ENCODE data around the gene DYRK1B.
"Not testable (repeated sequence)": the region's sequence is repeated elsewhere in the genome, so short reads cannot be mapped to it uniquely, and the experiment has no call there.

The DYRK1B gene

GRCh38 chr19:39833464-39834286 lies at the start of gene DYRK1B:
TSS of gene DYRK1B (minus strand) at chr19:39834162. CDS start at chr19:39831867, 2,295 bp downstream.
- FAIRE-seq = peak; percentile 90

GRCh38 chr19:39882645-39883044 lies 48.7 kb upstream of the DYRK1B start:
- not testable (repeated sequence) for FAIRE-seq; DNase-seq (ENCODE audit: extremely low spot score, insufficient read length, low read depth)

More at GRCh38 chr19:39833464-39834286, at the start of gene DYRK1B:
- peak; percentile 97 for DNase-seq (ENCODE audit: extremely low spot score, insufficient read length, low read depth)

- DNase-seq (ENCODE audit: extremely low spot score, insufficient read length, low read depth) = not testable (repeated sequence)
- FAIRE-seq = peak; percentile 42
Measured at GRCh38 chr19:39881495-39882110, 47.6 kb upstream of the DYRK1B start.

- DNase-seq (ENCODE audit: extremely low spot score, insufficient read length, low read depth); FAIRE-seq: not testable (repeated sequence)
Measured at GRCh38 chr19:39880241-39880640, 46.3 kb upstream of the DYRK1B start.

GRCh38 chr19:39879796-39880195 lies 45.8 kb upstream of the DYRK1B start:
- DNase-seq (ENCODE audit: extremely low spot score, insufficient read length, low read depth); FAIRE-seq: not testable (repeated sequence)

- FAIRE-seq; DNase-seq (ENCODE audit: extremely low spot score, insufficient read length, low read depth): not testable (repeated sequence)
Measured at GRCh38 chr19:39878866-39879265, 44.9 kb upstream of the DYRK1B start.

GRCh38 chr19:39878398-39878797 lies 44.4 kb upstream of the DYRK1B start:
- no peak for DNase-seq (ENCODE audit: extremely low spot score, insufficient read length, low read depth)
- FAIRE-seq = no peak

GRCh38 chr19:39877982-39878381 lies 44.0 kb upstream of the DYRK1B start:
- DNase-seq (ENCODE audit: extremely low spot score, insufficient read length, low read depth); FAIRE-seq: not testable (repeated sequence)

GRCh38 chr19:39877488-39877887 lies 43.5 kb upstream of the DYRK1B start:
- DNase-seq (ENCODE audit: extremely low spot score, insufficient read length, low read depth); FAIRE-seq: not testable (repeated sequence)

GRCh38 chr19:39876486-39876885 lies 42.5 kb upstream of the DYRK1B start:
- FAIRE-seq; DNase-seq (ENCODE audit: extremely low spot score, insufficient read length, low read depth): not testable (repeated sequence)

- FAIRE-seq; DNase-seq (ENCODE audit: extremely low spot score, insufficient read length, low read depth): not testable (repeated sequence)
Measured at GRCh38 chr19:39875401-39875864, 41.5 kb upstream of the DYRK1B start.

- no peak for FAIRE-seq
- DNase-seq (ENCODE audit: extremely low spot score, insufficient read length, low read depth) = no peak
Measured at GRCh38 chr19:39874404-39874803, 40.4 kb upstream of the DYRK1B start.

- FAIRE-seq (no peak), DNase-seq (ENCODE audit: extremely low spot score, insufficient read length, low read depth) (no peak)
Measured at GRCh38 chr19:39873385-39873784, 39.4 kb upstream of the DYRK1B start.

GRCh38 chr19:39871886-39872866 lies 38.2 kb upstream of the DYRK1B start:
- FAIRE-seq (no peak), DNase-seq (ENCODE audit: extremely low spot score, insufficient read length, low read depth) (no peak)

GRCh38 chr19:39871362-39871761 lies 37.4 kb upstream of the DYRK1B start:
- DNase-seq (ENCODE audit: extremely low spot score, insufficient read length, low read depth) = no peak
- FAIRE-seq = no peak

GRCh38 chr19:39870171-39870971 lies 36.4 kb upstream of the DYRK1B start:
- DNase-seq (ENCODE audit: extremely low spot score, insufficient read length, low read depth) (no peak), FAIRE-seq (no peak)

GRCh38 chr19:39867952-39868351 lies 34.0 kb upstream of the DYRK1B start:
- FAIRE-seq = no peak
- DNase-seq (ENCODE audit: extremely low spot score, insufficient read length, low read depth) = no peak

- no peak for FAIRE-seq
- DNase-seq (ENCODE audit: extremely low spot score, insufficient read length, low read depth) = no peak
Measured at GRCh38 chr19:39867133-39867532, 33.2 kb upstream of the DYRK1B start.

GRCh38 chr19:39865953-39866352 lies 32.0 kb upstream of the DYRK1B start:
- FAIRE-seq (no peak), DNase-seq (ENCODE audit: extremely low spot score, insufficient read length, low read depth) (no peak)

Data from GM18507 (cell line).